KOPT-K1 (cell line): ENCODE results near the gene TTC38.

Source experiments
- H3K27ac ChIP-seq: fragments of 200-600 bp; sonication (generic); 2 replicates; pipeline ENCODE4 v1.5.1; 2016; ENCODE audit warnings: antibody characterized with exemption, mild to moderate bottlenecking, low read depth, low read length; ENCODE audit not compliant: poor library complexity, severe bottlenecking
- H3K36me3 ChIP-seq: fragments of 200-600 bp; sonication (generic); 2 replicates; pipeline ENCODE4 v1.5.1; 2017; ENCODE audit warnings: antibody characterized with exemption, mild to moderate bottlenecking, low read length, moderate library complexity; ENCODE audit not compliant: insufficient read depth
- H3K9me3 ChIP-seq: fragments of 200-600 bp; sonication (generic); 2 replicates; pipeline ENCODE4 v1.5.1; 2017; ENCODE audit warnings: antibody characterized with exemption, low read length, mild to moderate bottlenecking; ENCODE audit not compliant: insufficient read depth, poor library complexity, severe bottlenecking

TTC38 gene

DNA sequence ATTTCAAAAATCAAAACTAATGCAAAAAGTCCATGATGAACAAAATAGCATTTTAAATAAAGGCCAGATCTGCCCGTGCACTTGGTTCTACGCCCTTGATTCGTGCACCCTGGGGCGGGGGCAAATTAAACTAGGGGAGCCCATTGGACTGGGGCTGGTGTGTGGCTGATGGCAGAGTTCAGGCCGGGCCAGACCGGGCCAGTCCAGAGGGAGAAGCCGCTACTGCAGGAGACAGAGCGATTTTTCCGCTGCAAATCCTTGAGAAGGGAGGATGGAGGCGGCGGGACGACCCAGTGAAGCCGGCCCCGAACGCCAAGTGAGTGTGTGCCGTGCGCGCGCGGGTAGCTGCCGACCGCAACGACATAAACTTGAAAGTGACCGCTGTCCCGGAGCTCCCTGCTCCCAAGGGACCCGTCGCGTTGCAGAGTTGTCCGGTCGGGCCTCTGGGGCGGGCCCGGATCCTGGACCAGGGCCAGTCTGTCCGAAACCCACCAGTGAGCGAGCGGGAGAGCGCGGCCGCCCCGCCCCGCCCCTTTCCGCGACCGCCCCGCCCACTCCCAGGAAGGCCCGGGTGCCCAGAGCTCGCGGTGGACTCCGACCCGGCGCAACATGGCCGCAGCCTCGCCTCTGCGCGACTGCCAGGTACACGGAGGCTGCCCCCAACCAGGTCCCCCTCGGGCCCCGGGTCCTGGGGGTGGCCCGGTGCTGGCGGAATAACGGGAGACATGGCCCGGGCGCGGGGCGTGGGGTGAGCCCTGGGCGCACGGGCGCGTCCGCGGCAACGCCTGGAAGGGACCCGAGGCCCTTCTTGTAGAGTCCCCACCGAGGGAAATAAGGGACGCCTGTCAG is at the start of gene TTC38:
TSS of gene TTC38 (plus strand) at position 578 of the 849 bp plus-strand sequence. CDS start at position 610, 32 bp downstream.
- H3K27ac ChIP-seq, result no peak within 1 kb of the TSS
- H3K36me3 ChIP-seq, result no peaks in the 10 kb centered on the region
- H3K9me3 ChIP-seq, result peaks cover 35% of the 10 kb centered on the region

DNA sequence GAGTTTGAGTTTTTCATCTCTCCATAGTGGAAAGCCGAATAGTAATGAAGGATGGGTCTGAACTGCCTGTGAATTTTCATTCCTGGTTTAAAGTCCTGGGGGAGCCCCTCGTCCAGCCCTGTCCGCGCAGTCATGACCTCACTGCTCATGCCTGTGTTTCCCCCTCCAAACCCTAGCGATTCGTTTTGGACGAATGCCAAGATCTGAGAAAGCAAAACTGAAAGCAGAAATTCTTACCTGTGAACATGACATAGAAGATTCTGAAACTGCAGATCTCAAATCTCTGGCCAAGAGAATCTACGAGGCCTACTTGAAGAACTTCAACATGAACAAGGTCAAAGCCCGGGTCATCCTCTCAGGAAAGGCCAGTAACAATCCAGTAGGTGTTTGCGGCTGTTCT is 48.2 kb upstream of the TTC38 start:
- Histone ChIP-seq H3K36me3 (no peaks in the 10 kb centered on the region), H3K27ac (peak overlapping the region; percentile 13), H3K9me3 (no peaks in the 10 kb centered on the region)

DNA sequence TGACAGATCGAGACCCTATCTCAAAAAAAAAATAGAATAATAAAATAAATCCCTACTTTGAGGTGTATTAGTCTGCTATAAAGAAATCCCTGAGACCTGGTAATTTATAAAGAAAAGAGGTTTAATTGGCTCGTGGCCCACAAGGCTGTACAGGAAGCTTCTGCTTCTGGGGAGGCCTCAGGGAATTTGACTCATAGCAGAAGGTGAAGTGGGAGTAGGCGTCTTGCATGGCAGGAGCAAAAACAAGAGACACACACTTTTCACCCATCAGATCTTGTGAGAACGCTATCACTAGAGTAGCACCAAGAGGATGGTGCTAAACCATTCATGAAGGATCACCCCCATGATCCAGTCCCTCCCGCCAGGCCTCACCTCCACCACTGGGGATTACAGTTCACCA is 46.9 kb upstream of the TTC38 start:
- Histone ChIP-seq H3K27ac (no peak overlapping the region), H3K9me3 (no peaks in the 10 kb centered on the region), H3K36me3 (no peaks in the 10 kb centered on the region)

DNA sequence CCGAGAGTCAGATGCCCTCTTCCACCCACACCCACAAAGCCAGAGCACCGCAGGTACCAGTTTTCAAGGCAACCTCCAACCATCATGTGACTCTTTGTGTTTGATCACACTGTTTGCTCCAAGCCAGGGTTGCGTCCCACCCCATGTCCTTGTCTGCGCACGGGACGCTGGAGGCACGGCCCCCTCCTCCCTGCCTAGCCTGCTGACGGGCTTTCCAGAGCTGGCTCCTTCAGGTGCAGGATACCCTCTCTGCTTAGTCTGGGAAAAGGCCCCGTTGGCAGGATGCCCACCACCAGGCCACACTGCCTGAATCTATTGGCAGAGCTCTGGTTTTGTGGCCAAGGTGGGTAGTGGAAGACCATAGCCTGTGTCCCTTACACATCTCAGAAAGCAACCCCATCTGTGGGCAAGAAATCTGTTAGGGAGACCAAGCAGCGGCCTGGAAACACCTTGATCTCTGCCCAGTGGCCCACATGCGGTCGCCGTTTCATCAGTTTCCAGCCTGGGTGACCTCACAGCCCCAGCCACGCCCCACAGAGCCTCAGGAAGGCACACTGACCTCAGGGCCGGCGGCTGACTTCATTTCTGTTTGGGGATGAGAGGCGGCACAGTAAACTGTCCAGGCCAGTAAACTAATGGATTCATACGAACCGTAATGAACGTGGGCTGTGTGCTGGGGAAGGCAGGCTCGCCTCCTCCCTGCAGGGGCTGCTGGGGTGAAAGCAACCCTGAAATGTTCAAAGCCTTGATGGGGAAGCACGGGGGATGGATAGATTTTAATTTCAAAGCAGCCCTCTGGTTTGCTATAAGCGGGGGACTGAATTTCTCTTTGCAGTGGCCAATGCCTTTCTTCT is 43.5 kb upstream of the TTC38 start:
- no peaks in the 10 kb centered on the region for H3K9me3 ChIP-seq
- H3K36me3 ChIP-seq, result no peaks in the 10 kb centered on the region
- no peak overlapping the region for H3K27ac ChIP-seq

DNA sequence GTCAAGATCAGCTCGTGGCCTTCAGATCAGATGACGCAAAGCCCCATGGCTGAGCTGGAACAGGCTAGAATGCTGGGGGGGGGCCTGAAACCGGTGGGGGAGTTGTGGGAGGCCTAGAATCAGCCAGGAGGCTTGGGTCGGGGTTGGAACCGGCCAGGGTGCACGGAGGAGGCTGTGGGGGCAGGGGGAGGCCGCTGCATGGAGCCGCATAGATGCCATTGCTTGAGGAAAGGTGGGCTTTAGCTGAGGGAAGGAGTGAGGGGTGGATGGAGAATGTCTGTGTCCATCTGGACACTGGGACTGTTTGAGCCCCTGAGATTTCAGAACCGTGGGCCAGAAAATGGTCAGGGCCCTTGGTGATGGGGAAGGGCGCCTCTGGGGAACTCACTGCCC is 42.9 kb upstream of the TTC38 start:
- Histone ChIP-seq H3K27ac (no peak overlapping the region), H3K36me3 (no peaks in the 10 kb centered on the region), H3K9me3 (no peaks in the 10 kb centered on the region)

DNA sequence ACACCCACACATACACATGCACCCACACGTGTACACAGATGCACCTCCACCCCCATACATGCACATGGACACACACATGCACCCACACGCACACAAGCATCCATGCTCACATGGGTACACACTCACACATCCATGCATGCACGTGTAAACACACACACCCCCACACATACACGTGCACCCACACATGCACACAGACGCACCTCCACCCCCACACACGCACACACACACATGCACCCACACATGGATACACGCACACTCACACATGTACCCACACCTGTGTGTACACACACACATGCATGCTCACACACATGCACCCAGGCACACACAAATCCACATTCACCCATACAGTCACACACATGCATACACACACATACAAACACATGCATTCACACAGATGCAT is 42.2 kb upstream of the TTC38 start:
- no peak overlapping the region for H3K27ac ChIP-seq
- H3K36me3 ChIP-seq, result no peaks in the 10 kb centered on the region
- no peaks in the 10 kb centered on the region for H3K9me3 ChIP-seq

DNA sequence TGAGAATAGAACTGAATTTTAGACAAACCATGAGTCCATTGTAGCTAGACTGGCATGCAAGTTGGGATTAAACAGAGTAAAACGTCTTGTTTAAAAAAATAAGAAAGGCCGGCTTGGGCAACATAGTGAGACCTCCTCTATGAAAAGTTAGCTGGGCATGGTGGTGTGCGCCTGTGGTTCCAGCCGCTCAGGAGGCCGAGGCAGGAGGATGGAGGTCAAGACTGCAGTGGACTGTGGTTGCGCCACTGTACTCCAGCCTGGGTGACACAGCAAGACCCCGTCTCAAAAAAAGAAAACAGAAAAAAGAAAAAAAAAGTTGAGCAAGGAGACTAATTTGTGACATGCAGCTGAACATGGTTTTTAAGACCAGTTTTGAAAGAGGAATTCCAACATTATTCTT is 41.2 kb upstream of the TTC38 start:
- H3K9me3 ChIP-seq, result no peaks in the 10 kb centered on the region
- H3K27ac ChIP-seq, result no peak overlapping the region
- H3K36me3 ChIP-seq, result no peaks in the 10 kb centered on the region

DNA sequence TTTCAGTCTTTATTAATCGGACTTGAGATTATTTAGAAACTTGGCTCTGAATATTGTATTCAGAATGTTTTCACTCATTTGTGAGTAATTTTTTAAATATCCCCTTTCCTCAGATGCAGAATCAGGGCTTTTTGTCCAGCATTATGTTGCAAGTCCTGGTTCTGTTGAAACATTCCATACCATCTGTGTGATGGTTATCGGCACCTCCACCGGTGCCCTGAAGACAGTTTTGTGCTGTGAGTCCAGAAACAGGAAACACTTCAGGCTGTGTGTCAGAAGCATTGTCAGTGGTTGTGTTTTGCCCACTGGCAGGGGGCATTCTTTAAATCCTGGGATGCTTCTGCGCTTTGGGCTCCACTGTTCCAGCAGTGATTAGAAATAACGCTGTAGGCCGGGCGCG is 38.1 kb upstream of the TTC38 start:
- H3K27ac ChIP-seq, result no peak overlapping the region
- no peaks in the 10 kb centered on the region for H3K36me3 ChIP-seq

DNA sequence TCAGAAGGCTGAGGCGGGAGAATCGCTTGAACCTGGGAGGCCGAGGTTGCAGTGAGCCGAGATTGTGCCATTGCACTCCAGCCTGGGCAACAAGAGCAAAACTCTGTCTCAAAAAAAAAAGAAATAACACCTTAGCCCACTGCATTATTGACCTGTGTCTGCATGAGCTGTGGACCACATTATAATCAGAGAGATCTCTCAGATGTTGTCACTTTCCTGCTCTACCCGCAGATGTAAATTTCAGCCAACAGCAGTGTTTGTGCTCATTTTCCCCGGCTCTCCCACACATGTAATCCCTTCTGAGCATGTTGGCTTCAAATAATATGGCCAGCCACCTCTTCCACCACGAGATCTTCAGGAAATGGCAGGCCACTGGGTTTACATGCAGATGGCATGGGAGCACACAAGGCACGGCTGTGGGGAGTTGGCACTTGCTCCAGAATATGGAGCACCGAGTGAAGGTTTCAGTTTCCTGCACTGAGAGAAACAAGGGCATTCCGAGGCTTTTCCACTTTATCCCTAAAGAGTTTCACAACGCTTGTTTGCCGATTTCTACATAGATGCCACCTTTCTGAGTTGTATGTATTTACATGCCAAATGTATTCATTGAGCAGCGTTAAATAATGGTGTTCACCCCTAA is 37.4 kb upstream of the TTC38 start:
- Histone ChIP-seq H3K9me3 (no peaks in the 10 kb centered on the region), H3K27ac (no peak overlapping the region), H3K36me3 (no peaks in the 10 kb centered on the region)

More for the DNA sequence above, 38.1 kb upstream of the TTC38 start:
- no peaks in the 10 kb centered on the region for H3K9me3 ChIP-seq

DNA sequence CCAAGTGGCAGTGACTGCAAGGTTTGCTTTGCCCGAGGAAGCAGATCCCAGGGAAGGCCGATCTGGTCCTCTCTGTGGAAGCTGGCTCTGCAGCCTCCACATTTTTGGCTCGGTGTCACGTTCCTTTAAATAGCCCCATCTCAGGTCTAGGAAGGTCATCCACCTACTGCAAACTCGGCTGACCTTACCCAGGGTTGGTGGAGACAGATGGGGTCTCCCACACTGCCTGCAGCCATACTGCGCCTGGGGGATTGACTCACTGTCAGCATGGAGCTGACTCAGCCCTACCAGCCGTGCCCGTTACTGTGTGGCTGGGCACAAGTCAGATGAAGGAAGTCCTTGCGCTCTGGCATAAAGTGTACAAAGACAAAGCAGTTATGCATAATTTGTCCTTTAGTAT is 34.6 kb upstream of the TTC38 start:
- H3K36me3 ChIP-seq, result no peaks in the 10 kb centered on the region
- no peak overlapping the region for H3K27ac ChIP-seq
- no peaks in the 10 kb centered on the region for H3K9me3 ChIP-seq

DNA sequence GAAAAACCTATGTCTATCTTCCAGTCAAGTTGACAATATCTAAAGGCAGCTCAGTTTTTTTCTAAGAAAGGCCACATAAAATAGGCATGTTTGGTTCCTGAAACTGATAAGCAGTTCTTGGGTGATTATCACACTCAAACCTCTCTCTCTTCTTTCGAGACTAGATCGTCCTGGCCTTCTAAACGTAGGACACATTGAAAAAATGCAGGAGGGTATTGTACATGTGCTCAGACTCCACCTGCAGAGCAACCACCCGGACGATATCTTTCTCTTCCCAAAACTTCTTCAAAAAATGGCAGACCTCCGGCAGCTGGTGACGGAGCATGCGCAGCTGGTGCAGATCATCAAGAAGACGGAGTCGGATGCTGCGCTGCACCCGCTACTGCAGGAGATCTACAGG is 32.8 kb upstream of the TTC38 start:
- Histone ChIP-seq H3K36me3 (no peaks in the 10 kb centered on the region), H3K27ac (no peak overlapping the region)

DNA sequence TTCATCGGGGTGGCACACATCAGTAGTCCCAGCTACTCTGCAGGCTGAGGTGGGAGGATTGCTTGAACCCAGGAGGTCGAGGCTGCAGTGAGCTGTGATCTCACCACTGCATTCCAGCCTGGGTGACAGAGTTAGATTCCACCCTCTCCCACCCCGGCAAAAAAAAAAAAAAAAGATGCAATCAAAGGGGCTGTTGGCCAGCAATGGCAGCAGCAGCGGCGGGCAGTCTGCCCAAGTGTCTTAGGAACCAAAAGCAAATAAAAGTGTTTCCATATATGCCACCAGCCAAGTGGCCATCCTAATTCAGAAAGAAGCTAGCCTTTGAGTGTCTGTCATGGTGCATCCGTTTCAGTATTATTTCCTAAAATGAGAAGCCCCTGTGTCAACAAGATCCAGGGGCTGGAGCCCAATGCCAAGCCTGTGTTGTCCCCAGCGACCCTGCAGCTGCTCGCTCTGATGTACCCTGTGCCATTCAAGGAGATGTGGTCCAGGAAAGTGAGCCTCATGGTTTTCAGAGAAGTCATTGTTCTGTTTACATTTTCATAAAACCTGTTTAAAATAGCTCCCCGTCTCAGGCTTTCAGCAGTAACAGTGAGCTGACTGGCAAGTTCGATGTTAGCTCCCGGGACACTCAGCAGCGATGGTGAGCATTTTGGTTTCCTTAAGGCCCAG is 30.2 kb upstream of the TTC38 start:
- H3K27ac ChIP-seq, result no peak overlapping the region
- no peaks in the 10 kb centered on the region for H3K9me3 ChIP-seq
- no peaks in the 10 kb centered on the region for H3K36me3 ChIP-seq

More for the DNA sequence above, 32.8 kb upstream of the TTC38 start:
- H3K9me3 ChIP-seq, result no peaks in the 10 kb centered on the region

DNA sequence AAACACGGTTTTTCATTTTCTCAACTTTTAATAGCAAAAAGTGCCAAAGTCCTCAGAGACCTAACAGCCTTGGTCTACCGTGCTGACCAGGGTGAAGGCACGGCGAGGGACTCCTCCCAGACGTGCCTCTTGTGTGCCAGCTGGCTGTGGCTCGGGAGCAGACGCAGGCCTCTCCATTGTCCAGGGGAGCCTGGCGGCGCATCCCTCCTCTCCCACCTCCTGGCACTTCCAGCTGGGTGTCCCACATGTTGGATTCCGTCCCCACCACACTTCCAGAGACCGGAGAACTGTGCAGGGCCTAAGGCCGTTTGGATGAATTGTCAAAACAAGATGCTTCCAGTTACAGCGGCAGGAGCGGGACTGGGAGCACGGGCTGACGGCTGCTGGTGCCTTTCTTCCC is 29.3 kb upstream of the TTC38 start:
- H3K27ac ChIP-seq, result no peak overlapping the region
- no peaks in the 10 kb centered on the region for H3K9me3 ChIP-seq
- no peaks in the 10 kb centered on the region for H3K36me3 ChIP-seq

DNA sequence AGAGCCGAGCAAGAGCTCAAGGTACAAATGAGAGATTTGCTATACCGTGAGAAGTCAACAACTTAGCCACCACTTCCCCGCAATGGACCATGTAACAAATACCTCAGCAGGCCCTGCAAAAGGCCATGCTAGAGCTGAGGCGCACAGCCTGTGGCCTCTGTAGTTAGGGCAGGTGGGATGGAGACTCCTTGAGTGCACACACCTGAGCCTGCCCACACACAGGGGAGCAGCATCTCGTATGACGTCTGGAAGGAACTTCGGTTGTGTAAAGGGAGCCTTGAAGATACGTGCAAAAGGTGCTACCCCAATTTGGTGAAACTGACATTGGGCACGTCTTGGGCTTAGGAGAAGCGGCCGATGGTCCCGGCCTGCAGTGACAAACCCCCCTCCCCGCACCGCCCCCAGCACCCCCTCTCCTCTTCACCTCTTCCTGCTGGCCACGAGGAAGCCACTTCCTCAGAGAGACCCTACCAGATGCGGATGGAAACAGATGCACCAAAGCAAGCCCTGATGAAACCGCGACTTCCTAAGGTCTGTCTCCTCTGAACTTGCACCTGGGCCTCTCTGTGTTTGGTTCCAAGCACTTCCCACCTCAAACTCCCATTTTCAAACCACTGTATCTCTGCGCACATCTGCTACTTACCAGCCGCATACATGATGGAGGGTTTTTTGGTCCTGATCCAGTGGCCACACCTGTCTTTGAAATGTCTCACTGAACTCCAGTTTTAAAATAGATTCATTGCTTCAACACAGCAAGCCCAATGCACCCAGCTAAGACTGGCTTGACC is 28.4 kb upstream of the TTC38 start:
- Histone ChIP-seq H3K9me3 (no peaks in the 10 kb centered on the region), H3K27ac (peak overlapping the region; percentile 6), H3K36me3 (peaks cover 8% of the 10 kb centered on the region; the same call in 1 of the 2 replicates)
